Muscle of leg (tissue), 11 donors: ENCODE data around the gene LTA4H. TPM values are rescaled to one million over a fixed set of nuclear protein-coding genes. Genes with fewer than 3 reads are reported as not detected.

ENCODE experiments used
- DNase-seq: peaks from one replicate; pipeline ENCODE4 v3.0.0; 2013
- H3K27ac ChIP-seq: one replicate; pipeline ENCODE4 v1.5.1; 2013; ENCODE audit warnings: mild to moderate bottlenecking, low read length, control low read depth
- H3K27me3 ChIP-seq: one replicate; pipeline ENCODE4 v1.6.1; 2013; ENCODE audit warnings: low read length; ENCODE audit not compliant: control insufficient read depth, insufficient read depth
- H3K36me3 ChIP-seq: one replicate; pipeline ENCODE4 v1.6.1; 2013; ENCODE audit warnings: low read length; ENCODE audit not compliant: control insufficient read depth, insufficient read depth
- H3K4me1 ChIP-seq: one replicate; pipeline ENCODE4 v1.6.1; 2013; ENCODE audit warnings: low read length; ENCODE audit not compliant: control insufficient read depth, insufficient read depth
- H3K4me3 ChIP-seq: one replicate; pipeline ENCODE4 v1.5.1; 2013; ENCODE audit warnings: low read length, control low read depth
- H3K9me3 ChIP-seq: replicated peaks from 2 replicates; pipeline ENCODE4 v1.6.1; 2013; ENCODE audit warnings: low read depth, low read length; ENCODE audit not compliant: control insufficient read depth
- WGBS: methylation state at CpG from one replicate; pipeline ENCODE4 v1.1.5; 2013; ENCODE audit warnings: missing lambda C conversion rate; ENCODE audit not compliant: insufficient coverage; 5-methylcytosine and 5-hydroxymethylcytosine counted together
- polyA plus RNA-seq, 8 donors: library from polyadenylated mRNA; unstranded; fragments of 120-200 nt; gene quantifications; one replicate each; pipeline versions ENCODE4 v1.2.1 to v1.2.3, GENCODE V29; 2013; ENCODE audit warnings: inconsistent platforms in 1 of 8, low replicate concordance in 1 of 8; ENCODE audit not compliant: insufficient read length in 8 of 8, insufficient read depth in 1 of 8
- total RNA-seq: library from RNA; stranded (reverse); fragments of 120-200 nt; gene quantifications from one replicate; pipeline ENCODE4 v1.2.4, GENCODE V29; 2013

The LTA4H gene
- total and polyA plus RNA-seq, 9 donors = 64.0 to 81.5 (median 73.5) TPM

DNA sequence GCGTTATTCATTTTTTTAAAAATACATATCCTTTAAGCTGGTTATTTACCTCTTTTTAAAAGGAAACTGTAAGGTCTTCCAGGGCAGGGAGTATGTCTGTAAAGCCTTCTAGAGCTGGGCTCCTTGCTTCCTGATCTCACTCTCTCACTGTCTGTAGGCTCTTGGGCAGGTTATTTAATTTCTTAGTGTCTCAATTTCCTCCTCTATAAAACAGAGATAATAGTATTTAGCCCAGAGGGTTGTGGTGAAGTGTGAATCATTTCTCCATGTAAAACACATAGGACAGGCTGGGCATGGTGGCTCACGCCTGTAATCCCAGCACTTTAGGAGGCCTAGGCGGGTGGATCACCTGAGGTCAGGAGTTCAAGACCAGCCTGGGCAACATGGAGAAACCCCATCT is 25.9 kb upstream of the LTA4H start:
- Histone ChIP-seq H3K27ac (no peak overlapping the region), H3K36me3 (no peaks in the 10 kb centered on the region), H3K4me3 (no peak overlapping the region), H3K4me1 (no peaks in the 10 kb centered on the region), H3K27me3 (no peaks in the 10 kb centered on the region), H3K9me3 (peaks cover 4% of the 10 kb centered on the region)
- DNase-seq = no peak
- WGBS = 86% methylated on average over 2 of the region's 3 CpGs

DNA sequence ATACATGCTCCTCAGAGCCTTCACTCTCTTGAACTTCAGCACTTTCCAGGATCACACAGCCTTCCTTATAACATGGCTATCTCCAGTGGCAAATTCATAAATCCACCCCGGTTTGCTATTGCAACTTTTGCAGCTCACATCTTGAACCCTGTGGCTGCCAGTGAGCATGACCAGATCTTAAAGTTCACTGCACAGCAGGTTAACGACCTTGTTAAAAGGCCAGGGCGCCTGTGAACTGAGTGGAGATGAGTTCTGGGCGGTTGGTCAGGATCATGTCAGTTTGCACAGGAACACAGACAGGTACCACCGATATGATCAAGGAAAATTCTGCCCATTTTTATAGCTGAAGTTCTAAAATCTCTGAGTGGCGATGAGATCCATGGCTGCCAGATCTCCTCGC is 24.7 kb upstream of the LTA4H start:
- WGBS = 49% methylated on average over 4 of the region's 7 CpGs
- H3K9me3 ChIP-seq = peaks cover 4% of the 10 kb centered on the region

DNA sequence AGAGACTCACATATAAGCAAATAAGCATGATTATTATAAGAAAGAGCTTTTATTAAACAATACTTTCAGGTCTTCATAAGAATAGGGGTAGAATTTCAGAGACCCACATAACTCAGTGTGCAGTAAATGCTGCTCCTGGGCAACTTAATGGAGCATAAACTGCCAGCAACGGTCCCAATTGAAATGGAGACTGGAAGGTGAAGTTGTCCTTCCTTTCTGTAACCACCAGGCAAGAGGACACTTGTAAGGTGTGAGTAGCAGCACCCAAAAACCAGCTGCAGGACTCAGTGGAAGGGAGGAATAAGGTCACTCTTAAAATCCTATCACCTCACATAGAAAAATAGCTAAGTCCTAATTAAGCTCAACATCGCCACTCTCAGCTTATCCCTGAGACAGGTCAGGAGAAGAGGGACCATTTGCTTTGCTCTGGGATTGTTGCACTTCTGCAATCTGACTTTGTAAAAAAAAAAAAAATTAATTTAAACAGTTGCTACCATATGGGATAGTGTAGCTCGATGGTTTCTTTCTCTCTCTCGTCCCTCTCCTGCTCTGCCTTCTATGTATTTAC is 22.7 kb upstream of the LTA4H start:
- no peak for DNase-seq
- Histone ChIP-seq H3K4me3 (no peak overlapping the region), H3K27me3 (no peaks in the 10 kb centered on the region), H3K4me1 (no peaks in the 10 kb centered on the region), H3K9me3 (peaks cover 4% of the 10 kb centered on the region), H3K27ac (no peak overlapping the region), H3K36me3 (no peaks in the 10 kb centered on the region)
- WGBS = no CpG with 5 or more reads among the region's 4 CpGs

More for the DNA sequence above, 24.7 kb upstream of the LTA4H start:
- DNase-seq = no peak
- Histone ChIP-seq H3K4me1 (no peaks in the 10 kb centered on the region), H3K36me3 (no peaks in the 10 kb centered on the region), H3K27me3 (no peaks in the 10 kb centered on the region), H3K4me3 (no peak overlapping the region), H3K27ac (no peak overlapping the region)

DNA sequence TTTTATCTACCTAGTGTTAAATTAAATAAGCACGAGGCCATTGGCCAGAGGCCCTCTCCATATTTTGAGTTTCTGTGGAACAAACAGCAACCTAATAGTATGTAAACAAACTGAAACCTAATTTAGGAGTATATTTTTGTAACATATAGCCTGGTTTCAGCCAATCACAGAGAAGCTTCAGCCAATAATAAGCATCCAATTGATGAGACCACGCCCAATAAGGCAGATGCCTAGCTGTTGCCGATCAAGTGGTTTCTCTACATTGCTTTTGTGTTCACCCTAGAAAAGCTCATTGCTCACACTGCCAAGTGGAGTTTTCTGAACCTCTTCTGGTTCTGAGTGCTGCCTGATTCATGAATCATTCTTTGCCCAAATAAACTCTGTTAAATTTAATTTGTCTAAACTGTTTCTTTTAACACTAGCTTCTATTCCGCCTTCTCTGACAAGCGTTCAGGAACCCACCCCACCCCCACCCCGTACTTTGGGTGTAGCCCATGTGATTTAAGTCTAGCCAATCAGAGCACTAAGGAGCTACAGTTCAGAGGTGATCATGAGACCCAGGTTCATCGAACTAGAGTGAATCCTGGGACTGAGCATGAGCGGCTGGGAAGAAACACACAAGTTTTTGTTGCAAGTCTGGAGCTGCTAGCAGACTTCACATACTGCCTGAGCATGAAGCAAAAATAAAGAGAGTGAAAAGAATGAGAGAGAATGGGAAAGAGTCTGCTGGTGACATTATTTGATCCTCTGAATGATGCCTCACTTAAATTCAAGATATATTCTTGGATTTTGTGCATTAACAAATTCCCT is 21.5 kb upstream of the LTA4H start:
- H3K27ac ChIP-seq = no peak overlapping the region
- H3K27me3 ChIP-seq = no peaks in the 10 kb centered on the region
- peaks cover 4% of the 10 kb centered on the region for H3K9me3 ChIP-seq
- no peaks in the 10 kb centered on the region for H3K4me1 ChIP-seq
- WGBS = 96% methylated on average over 4 of the region's 8 CpGs
- no peaks in the 10 kb centered on the region for H3K36me3 ChIP-seq
- no peak for DNase-seq
- no peak overlapping the region for H3K4me3 ChIP-seq

DNA sequence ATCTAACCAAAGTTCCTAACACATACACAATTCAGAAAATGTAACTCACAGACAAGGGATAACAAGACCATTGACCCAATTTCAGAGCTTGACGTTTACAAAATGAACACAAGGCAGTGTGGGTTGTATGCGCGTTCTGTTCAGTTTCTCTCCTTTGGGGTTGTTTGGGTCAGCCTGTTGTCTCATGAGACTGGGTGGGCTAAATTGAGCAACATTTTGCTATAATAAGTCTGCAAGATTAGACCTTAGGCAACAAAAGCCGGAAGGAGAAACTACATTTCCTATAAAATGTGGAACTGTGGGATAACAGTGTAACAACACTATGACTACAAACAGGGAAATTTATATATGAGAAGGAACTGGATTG is 18.8 kb upstream of the LTA4H start:
- Histone ChIP-seq H3K4me1 (no peaks in the 10 kb centered on the region), H3K9me3 (peaks cover 4% of the 10 kb centered on the region), H3K27ac (peak overlapping the region; percentile 75), H3K4me3 (no peak overlapping the region), H3K36me3 (no peaks in the 10 kb centered on the region), H3K27me3 (no peaks in the 10 kb centered on the region)
- WGBS = 75% methylated on average over 2 of the region's 4 CpGs
- DNase-seq = peak; percentile 53

DNA sequence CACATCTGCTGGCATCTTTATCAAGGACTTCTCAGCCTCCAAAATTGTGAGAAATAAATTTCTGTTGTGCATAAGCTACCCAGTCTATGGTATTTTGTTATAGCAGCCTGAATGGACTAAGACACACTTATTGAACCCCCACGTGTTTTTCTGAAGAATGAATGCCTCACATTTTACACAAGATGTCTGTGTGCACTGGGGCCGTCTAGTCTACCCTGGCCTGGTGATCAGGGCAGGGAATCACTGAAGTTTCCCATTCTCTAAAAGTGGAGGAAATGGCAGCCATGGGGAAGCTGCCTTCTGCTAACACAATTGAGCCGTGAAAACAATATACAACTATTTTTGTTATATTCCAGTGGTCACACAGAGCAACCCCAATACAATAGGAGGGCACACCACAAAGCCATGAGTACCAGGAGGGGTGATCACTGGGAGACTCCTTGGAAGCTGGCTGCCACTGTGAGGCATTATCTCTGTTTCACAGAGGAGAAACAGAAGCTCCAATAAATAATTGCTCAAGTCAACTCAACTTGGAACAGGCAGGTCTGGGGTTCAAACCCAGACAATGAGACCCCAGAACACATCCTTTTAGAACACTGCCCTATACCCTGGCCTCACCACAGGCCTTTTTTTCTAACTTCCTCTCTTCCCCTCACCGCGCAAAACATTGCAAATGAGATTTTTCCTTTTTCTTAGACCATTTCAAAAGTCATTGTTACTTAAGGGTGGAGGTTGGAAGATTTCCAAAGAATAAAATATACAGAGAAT is 18.3 kb upstream of the LTA4H start:
- Histone ChIP-seq H3K36me3 (no peaks in the 10 kb centered on the region), H3K4me3 (no peak overlapping the region), H3K9me3 (peaks cover 4% of the 10 kb centered on the region), H3K27ac (peak overlapping the region; percentile 75), H3K27me3 (no peaks in the 10 kb centered on the region), H3K4me1 (no peaks in the 10 kb centered on the region)
- DNase-seq = no peak
- WGBS = no CpG with 5 or more reads among the region's 5 CpGs

DNA sequence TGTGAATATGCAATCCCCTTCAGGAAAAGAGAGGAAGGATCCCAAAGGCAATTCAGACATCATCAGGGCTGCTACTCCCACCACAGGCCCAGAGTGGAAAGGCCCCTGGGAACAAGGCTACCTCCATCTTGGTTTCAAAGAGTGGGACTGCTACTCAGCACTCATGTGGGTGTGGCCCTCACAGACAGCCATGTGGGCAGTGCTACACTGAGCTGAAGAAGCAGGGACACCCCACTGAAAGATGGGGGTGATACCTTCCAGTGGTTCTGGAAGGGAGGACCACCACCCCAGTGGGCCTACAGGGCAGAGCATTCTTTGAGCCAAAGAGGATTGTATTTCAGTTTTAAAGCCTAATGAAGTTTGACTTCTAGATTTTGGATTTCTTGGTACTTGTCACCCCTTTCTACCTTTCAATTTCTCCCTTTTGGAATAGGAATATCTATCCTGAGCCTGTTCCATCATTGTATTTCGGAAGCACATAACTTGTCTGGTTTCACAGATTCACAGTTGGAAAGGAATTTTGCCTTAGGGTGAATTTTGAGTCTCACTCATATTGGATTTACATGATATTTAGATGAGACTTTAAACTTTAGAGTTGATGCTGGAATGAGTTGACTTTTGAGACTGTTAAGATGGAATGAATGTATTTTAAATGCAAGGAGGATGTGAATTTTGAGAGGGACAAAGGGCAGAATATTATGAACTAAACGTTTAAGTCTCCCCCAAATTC is 16.5 kb upstream of the LTA4H start:
- Histone ChIP-seq H3K27me3 (no peaks in the 10 kb centered on the region), H3K4me1 (peaks cover 3% of the 10 kb centered on the region), H3K27ac (no peak overlapping the region), H3K36me3 (no peaks in the 10 kb centered on the region), H3K4me3 (no peak overlapping the region), H3K9me3 (peaks cover 4% of the 10 kb centered on the region)
- no CpG with 5 or more reads among the region's 2 CpGs for WGBS
- DNase-seq = no peak

DNA sequence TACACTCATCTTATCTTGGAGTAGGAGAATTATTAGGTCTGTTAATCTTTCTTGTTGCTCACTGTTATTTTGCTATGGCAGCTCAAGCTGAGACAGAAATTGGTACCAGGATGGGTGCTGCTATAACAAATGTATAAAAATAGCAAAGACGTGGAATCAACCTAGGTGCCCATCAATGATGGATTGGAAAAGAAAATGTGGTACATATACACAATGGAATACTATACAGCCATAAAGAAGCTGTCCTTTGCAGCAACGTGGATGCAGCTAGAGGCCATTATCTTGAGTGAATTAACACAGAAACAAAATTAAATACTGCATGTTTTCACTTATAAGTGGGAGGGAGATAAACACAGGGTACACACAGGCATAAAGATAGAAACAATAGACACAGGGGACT is 14.8 kb upstream of the LTA4H start:
- Histone ChIP-seq H3K27me3 (no peaks in the 10 kb centered on the region), H3K27ac (no peak overlapping the region), H3K4me1 (peaks cover 3% of the 10 kb centered on the region), H3K36me3 (no peaks in the 10 kb centered on the region), H3K9me3 (no peaks in the 10 kb centered on the region), H3K4me3 (no peak overlapping the region)
- WGBS = no CpG with 5 or more reads among the region's 2 CpGs
- no peak for DNase-seq

DNA sequence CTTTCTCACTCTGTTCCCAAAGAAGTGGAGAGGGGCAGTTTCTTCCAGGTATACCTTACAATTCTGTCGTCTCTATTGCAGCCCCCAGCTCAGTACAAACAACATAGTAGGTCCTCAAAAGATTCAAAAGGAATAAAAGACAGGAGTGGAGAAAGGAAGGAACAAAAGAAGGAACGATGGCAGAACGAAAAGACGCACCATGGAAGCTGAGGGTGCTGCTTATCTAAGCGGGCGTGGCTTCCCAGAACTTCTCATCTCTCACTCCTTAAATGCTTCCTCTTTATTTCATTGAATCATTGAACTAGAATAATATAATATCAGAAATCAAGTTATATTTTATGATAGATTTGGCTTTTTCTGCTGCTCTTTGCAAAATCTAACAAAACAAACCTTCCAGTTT is 13.7 kb upstream of the LTA4H start:
- H3K9me3 ChIP-seq = no peaks in the 10 kb centered on the region
- no peaks in the 10 kb centered on the region for H3K27me3 ChIP-seq
- H3K27ac ChIP-seq = no peak overlapping the region
- no CpG with 5 or more reads among the region's 6 CpGs for WGBS
- DNase-seq = no peak
- no peaks in the 10 kb centered on the region for H3K36me3 ChIP-seq
- no peak overlapping the region for H3K4me3 ChIP-seq
- peaks cover 3% of the 10 kb centered on the region for H3K4me1 ChIP-seq
